22Rv1 (cell line): Measurements from ENCODE around the gene TPRG1.

Experiments
- ZFX ChIP-seq: fragments of 450-650 bp; IDR thresholded peaks from 2 replicates; pipeline ENCODE4 v1.6.1; 2017; ENCODE audit warnings: antibody characterized with exemption, borderline replicate concordance
- TF ChIP-seq, protein P1 (sequence below): fragments of 450-650 bp; IDR thresholded peaks from 2 replicates; pipeline ENCODE4 v1.5.1; 2017; ENCODE audit warnings: mild to moderate bottlenecking

GRCh38 chr3:189148081-189148507, 23.7 kb upstream of the TPRG1 start:
- no peak for TF ChIP-seq ZFX
- TF ChIP-seq, protein P1, sequence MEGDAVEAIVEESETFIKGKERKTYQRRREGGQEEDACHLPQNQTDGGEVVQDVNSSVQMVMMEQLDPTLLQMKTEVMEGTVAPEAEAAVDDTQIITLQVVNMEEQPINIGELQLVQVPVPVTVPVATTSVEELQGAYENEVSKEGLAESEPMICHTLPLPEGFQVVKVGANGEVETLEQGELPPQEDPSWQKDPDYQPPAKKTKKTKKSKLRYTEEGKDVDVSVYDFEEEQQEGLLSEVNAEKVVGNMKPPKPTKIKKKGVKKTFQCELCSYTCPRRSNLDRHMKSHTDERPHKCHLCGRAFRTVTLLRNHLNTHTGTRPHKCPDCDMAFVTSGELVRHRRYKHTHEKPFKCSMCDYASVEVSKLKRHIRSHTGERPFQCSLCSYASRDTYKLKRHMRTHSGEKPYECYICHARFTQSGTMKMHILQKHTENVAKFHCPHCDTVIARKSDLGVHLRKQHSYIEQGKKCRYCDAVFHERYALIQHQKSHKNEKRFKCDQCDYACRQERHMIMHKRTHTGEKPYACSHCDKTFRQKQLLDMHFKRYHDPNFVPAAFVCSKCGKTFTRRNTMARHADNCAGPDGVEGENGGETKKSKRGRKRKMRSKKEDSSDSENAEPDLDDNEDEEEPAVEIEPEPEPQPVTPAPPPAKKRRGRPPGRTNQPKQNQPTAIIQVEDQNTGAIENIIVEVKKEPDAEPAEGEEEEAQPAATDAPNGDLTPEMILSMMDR: peak; percentile 86
